CD14-positive monocyte (primary cell): ENCODE results near the gene CRYBG1. TPM values are rescaled to one million over a fixed set of nuclear protein-coding genes. Genes with fewer than 3 reads are reported as not detected.

Source experiments
- DNase-seq, 3 donors: peaks; one replicate each; pipeline ENCODE4 v3.0.0-alpha.2; 2011 to 2022
- H2AFZ ChIP-seq: 2 replicates; pipeline ENCODE4 v1.6.0; 2012; ENCODE audit warnings: mild to moderate bottlenecking, low read depth, low read length, inconsistent platforms; ENCODE audit not compliant: insufficient read depth, poor library complexity, severe bottlenecking
- H3K27ac ChIP-seq, 2 donors: 1 replicate in 1 of 2; 2 replicates in 1 of 2; pipeline ENCODE4 v1.5.1; 2012 to 2013; ENCODE audit warnings: low read length in 2 of 2, control low read depth in 1 of 2, inconsistent platforms in 1 of 2, low read depth in 1 of 2, mild to moderate bottlenecking in 1 of 2
- H3K27me3 ChIP-seq, 2 donors: one replicate each; pipeline versions ENCODE4 v1.6.0 to v1.6.1; 2011 to 2013; ENCODE audit warnings: low read length in 2 of 2; ENCODE audit not compliant: control insufficient read depth in 2 of 2, insufficient read depth in 2 of 2
- H3K36me3 ChIP-seq, 2 donors: replicated peaks in 1 of 2; 1 replicate in 1 of 2; 2 replicates in 1 of 2; pipeline versions ENCODE4 v1.5.1 to v1.6.1; 2012 to 2013; ENCODE audit warnings: low read length in 2 of 2, control low read depth in 1 of 2, inconsistent platforms in 1 of 2, mild to moderate bottlenecking in 1 of 2; ENCODE audit not compliant: insufficient read depth in 2 of 2, control insufficient read depth in 1 of 2
- H3K4me1 ChIP-seq, 2 donors: 1 replicate in 1 of 2; 2 replicates in 1 of 2; pipeline versions ENCODE4 v1.5.1 to v1.6.1; 2012 to 2013; ENCODE audit warnings: low read length in 2 of 2, control low read depth in 1 of 2, inconsistent platforms in 1 of 2, mild to moderate bottlenecking in 1 of 2, moderate library complexity in 1 of 2; ENCODE audit not compliant: insufficient read depth in 2 of 2, control insufficient read depth in 1 of 2
- H3K4me2 ChIP-seq: replicated peaks from 2 replicates; pipeline ENCODE3; 2012; ENCODE audit warnings: low read length, moderate library complexity, mild to moderate bottlenecking; ENCODE audit not compliant: poor library complexity, severe bottlenecking; ENCODE audit errors: extremely low read depth
- H3K4me3 ChIP-seq, 3 experiments: fragments of 200-600 bp in 1 of 3; sonication (generic) in 1 of 3; replicated peaks in 1 of 3; 1 replicate in 2 of 3; 2 replicates in 1 of 3; pipeline ENCODE4 v1.5.1; 2011 to 2013; ENCODE audit warnings: low read length in 3 of 3, mild to moderate bottlenecking in 3 of 3, control low read depth in 2 of 3, low read depth in 2 of 3, inconsistent platforms in 1 of 3, moderate library complexity in 1 of 3
- H3K79me2 ChIP-seq: 2 replicates; pipeline ENCODE4 v1.6.0; 2012; ENCODE audit warnings: mild to moderate bottlenecking, control low read depth, inconsistent platforms, low read length, moderate library complexity; ENCODE audit not compliant: insufficient read depth
- H3K9ac ChIP-seq: 2 replicates; pipeline ENCODE4 v1.6.0; 2017; ENCODE audit warnings: low read length, mild to moderate bottlenecking; ENCODE audit not compliant: insufficient read depth, poor library complexity, severe bottlenecking
- H3K9me3 ChIP-seq, 2 donors: replicated peaks in 1 of 2; 1 replicate in 1 of 2; 2 replicates in 1 of 2; pipeline versions ENCODE4 v1.5.1 to v1.6.1; 2012 to 2013; ENCODE audit warnings: low read length in 2 of 2, control low read depth in 1 of 2; ENCODE audit not compliant: control insufficient read depth in 1 of 2, insufficient read depth in 1 of 2
- H4K20me1 ChIP-seq: 2 replicates; pipeline ENCODE4 v1.6.0; 2012; ENCODE audit warnings: mild to moderate bottlenecking, low read length, control low read depth, moderate library complexity; ENCODE audit not compliant: insufficient read depth
- H3K27ac Mint-ChIP-seq, 7 donors: one replicate each; pipeline ENCODE4 v1.8.0; 2020; ENCODE audit warnings: mild to moderate bottlenecking in 7 of 7, mixed read lengths in 7 of 7, moderate library complexity in 6 of 7, inconsistent platforms in 2 of 7
- H3K27me3 Mint-ChIP-seq, 3 donors: one replicate each; pipeline ENCODE4 v1.8.0; 2021 to 2022; ENCODE audit warnings: low read depth in 3 of 3, mild to moderate bottlenecking in 3 of 3, mixed read lengths in 3 of 3, moderate library complexity in 3 of 3, inconsistent platforms in 1 of 3
- H3K36me3 Mint-ChIP-seq, 2 donors: one replicate each; pipeline ENCODE4 v1.8.0; 2020; ENCODE audit warnings: mixed read lengths in 2 of 2, inconsistent platforms in 1 of 2, mild to moderate bottlenecking in 1 of 2
- H3K4me1 Mint-ChIP-seq: one replicate; pipeline ENCODE4 v1.8.0; 2020; ENCODE audit warnings: mild to moderate bottlenecking, mixed read lengths
- H3K4me3 Mint-ChIP-seq, 2 donors: one replicate each; pipeline ENCODE4 v1.8.0; 2020; ENCODE audit warnings: mild to moderate bottlenecking in 2 of 2, mixed read lengths in 2 of 2, moderate library complexity in 1 of 2
- H3K9me3 Mint-ChIP-seq, 7 donors: one replicate each; pipeline ENCODE4 v1.8.0; 2020 to 2022; ENCODE audit warnings: mixed read lengths in 7 of 7, mild to moderate bottlenecking in 6 of 7, moderate library complexity in 6 of 7, inconsistent platforms in 2 of 7
- CTCF ChIP-seq: fragments of 200-600 bp; IDR thresholded peaks from one replicate; pipeline ENCODE4 v1.8.0; 2022; ENCODE audit warnings: antibody characterized with exemption, mild to moderate bottlenecking
- WGBS: methylation state at CpG from one replicate; pipeline ENCODE4 v1.1.5; 2013; ENCODE audit warnings: missing lambda C conversion rate; ENCODE audit not compliant: insufficient coverage; 5-methylcytosine and 5-hydroxymethylcytosine counted together
- intact Hi-C, 2 donors: fragments of 100-400 bp; cut with micrococcal nuclease; formaldehyde crosslinking; loops; one replicate each; pipeline versions ENCODE4 v1.15.0 to v1.15.1; 2023
- polyA plus RNA-seq, 3 donors: library from polyadenylated mRNA; depleted of rRNA in 1 of 3; unstranded in 2 of 3; stranded (reverse) in 1 of 3; fragments of 300-500 nt in 2 of 3; fragments of >200 nt in 1 of 3; fragmentation: Illumina TruSeq in 2 of 3; gene quantifications; 1 replicate in 2 of 3; 2 replicates in 1 of 3; pipeline ENCODE4 v1.2.3, GENCODE V29; 2012 to 2021

Gene CRYBG1
- polyA plus RNA-seq, 3 donors, result 7.9 to 11.9 (median 11.1) TPM

GRCh38 chr6:106470811-106471210, 110.3 kb downstream of the CRYBG1 start:
- TF ChIP-seq CTCF, result no peak
- H3K4me1 ChIP-seq, result no peaks in the 10 kb centered on the region
- H3K36me3 Mint-ChIP-seq, result no peaks in the 10 kb centered on the region
- peak overlapping the region; percentile 23 for H2AFZ ChIP-seq
- H3K36me3 ChIP-seq, result no peaks in the 10 kb centered on the region
- H3K27ac Mint-ChIP-seq, result no peak overlapping the region
- H3K9ac ChIP-seq, result no peak overlapping the region
- peaks cover 0 to 1% (median 0%) of the 10 kb centered on the region in 3 donors for H3K27me3 Mint-ChIP-seq
- H3K9me3 ChIP-seq, result no peaks in the 10 kb centered on the region
- H4K20me1 ChIP-seq, result no peaks in the 10 kb centered on the region
- intact Hi-C loops, result no loop called here
- no peaks in the 10 kb centered on the region for H3K27me3 ChIP-seq
- DNase-seq, result no peak
- no peaks in the 10 kb centered on the region for H3K4me1 Mint-ChIP-seq
- H3K79me2 ChIP-seq, result no peaks in the 10 kb centered on the region
- H3K4me3 ChIP-seq, result no peak overlapping the region
- no peak overlapping the region for H3K4me3 Mint-ChIP-seq
- H3K9me3 Mint-ChIP-seq, result no peaks in the 10 kb centered on the region
- H3K4me2 ChIP-seq, result no peak overlapping the region
- no peak overlapping the region for H3K27ac ChIP-seq

- intact Hi-C loops, result no loop called here
- Histone ChIP-seq H3K27ac (no peak overlapping the region), H3K27me3 (no peaks in the 10 kb centered on the region), H3K79me2 (no peaks in the 10 kb centered on the region), H3K4me3 (no peak overlapping the region), H3K36me3 (no peaks in the 10 kb centered on the region), H4K20me1 (no peaks in the 10 kb centered on the region), H2AFZ (no peak overlapping the region), H3K4me2 (no peak overlapping the region), H3K4me1 (peaks cover 17 to 18% of the 10 kb centered on the region in 2 donors), H3K9me3 (no peaks in the 10 kb centered on the region), H3K9ac (no peak overlapping the region)
- peaks cover 15% of the 10 kb centered on the region for H3K4me1 Mint-ChIP-seq
- H3K4me3 Mint-ChIP-seq, result no peak overlapping the region
- no peaks in the 10 kb centered on the region for H3K36me3 Mint-ChIP-seq
- no CpG with 5 or more reads among the region's 1 CpG for WGBS
- peaks cover 0 to 2% (median 0%) of the 10 kb centered on the region in 3 donors for H3K27me3 Mint-ChIP-seq
- DNase-seq, result peak in 1 of 3 donors; percentile 30
- no peaks in the 10 kb centered on the region for H3K9me3 Mint-ChIP-seq
- no peak overlapping the region for H3K27ac Mint-ChIP-seq
- TF ChIP-seq CTCF, result no peak
These were observed 113.3 kb downstream of the CRYBG1 start for GRCh38 chr6:106473812-106474211.
